Thyroid gland (tissue), 4 donors: Measurements from ENCODE around the gene EMID1.

Experiments used
- CTCF ChIP-seq, 6 experiments: fragments of 200-600 bp in 3 of 6; fragments of 450-650 bp in 3 of 6; sonication (generic) in 3 of 6; IDR thresholded peaks; one replicate each; pipeline ENCODE4 v1.5.1; 2016 to 2019; ENCODE audit warnings: antibody characterized with exemption in 6 of 6, mild to moderate bottlenecking in 2 of 6, inconsistent platforms in 1 of 6, moderate library complexity in 1 of 6
- POLR2A ChIP-seq, 2 donors: fragments of 450-650 bp; IDR thresholded peaks; one replicate each; pipeline ENCODE4 v1.6.1; 2017; ENCODE audit warnings: antibody characterized with exemption in 2 of 2, mild to moderate bottlenecking in 2 of 2, moderate library complexity in 1 of 2

- TF ChIP-seq CTCF (IDR thresholded peaks at IDR 0.05) (peak in 1 of 6 experiments; percentile 39), POLR2A (IDR thresholded peaks at IDR 0.05) (peak; percentile 67 to 82)
Measured at GRCh38 chr22:29267858-29268510, 62.3 kb downstream of the EMID1 start, which contains the start of the genes EWSR1 and RHBDD3.
